DOHH2 (cell line): ENCODE data around the gene ESPL1.

Source experiments
- H3F3A ChIP-seq: fragments of 200-600 bp; sonication (generic), shearing (Covaris generic); 2 replicates; pipeline ENCODE4 v1.6.0; 2016; ENCODE audit warnings: antibody characterized with exemption, mild to moderate bottlenecking; ENCODE audit not compliant: control insufficient read depth, insufficient read depth
- H3K27ac ChIP-seq: fragments of 200-600 bp; sonication (generic); 2 replicates; pipeline ENCODE4 v1.5.1; 2014; ENCODE audit warnings: low read depth, mild to moderate bottlenecking, low read length, moderate library complexity
- H3K27me3 ChIP-seq: fragments of 200-600 bp; sonication (generic); 2 replicates; pipeline ENCODE4 v1.6.1; 2014; ENCODE audit warnings: mild to moderate bottlenecking, low read length, mixed read lengths; ENCODE audit not compliant: control insufficient read depth
- H3K36me3 ChIP-seq: fragments of 200-600 bp; sonication (generic); 2 replicates; pipeline ENCODE4 v1.6.1; 2014; ENCODE audit warnings: mild to moderate bottlenecking, low read length, moderate library complexity, mixed read lengths; ENCODE audit not compliant: control insufficient read depth
- H3K4me1 ChIP-seq: fragments of 200-600 bp; sonication (generic); 2 replicates; pipeline ENCODE4 v1.6.1; 2014; ENCODE audit warnings: mild to moderate bottlenecking, low read length, mixed read lengths; ENCODE audit not compliant: control insufficient read depth
- H3K4me2 ChIP-seq: fragments of 200-600 bp; sonication (generic); 2 replicates; pipeline ENCODE4 v1.6.0; 2014; ENCODE audit warnings: mild to moderate bottlenecking, low read length, moderate library complexity
- H3K4me3 ChIP-seq: fragments of 200-600 bp; sonication (generic); 2 replicates; pipeline ENCODE4 v1.5.1; 2014; ENCODE audit warnings: mild to moderate bottlenecking, low read length, mixed read lengths
- H3K79me2 ChIP-seq: fragments of 200-600 bp; sonication (generic); 2 replicates; pipeline ENCODE4 v1.6.1; 2014; ENCODE audit warnings: mild to moderate bottlenecking, low read length, mixed read lengths; ENCODE audit not compliant: control insufficient read depth
- H3K9me2 ChIP-seq: fragments of 200-600 bp; sonication (generic); replicated peaks from 2 replicates; pipeline ENCODE4 v1.6.1; 2014; ENCODE audit warnings: mild to moderate bottlenecking, low read length, mixed read lengths; ENCODE audit not compliant: control insufficient read depth
- H3K9me3 ChIP-seq: fragments of 200-600 bp; sonication (generic); 2 replicates; pipeline ENCODE4 v1.6.1; 2014; ENCODE audit warnings: antibody characterized with exemption, low read length, mixed read lengths; ENCODE audit not compliant: control insufficient read depth, insufficient read depth
- H4K20me1 ChIP-seq: fragments of 200-600 bp; sonication (generic); 2 replicates; pipeline ENCODE4 v1.6.0; 2014; ENCODE audit warnings: low read depth, mild to moderate bottlenecking, antibody characterized with exemption, low read length, moderate library complexity; ENCODE audit not compliant: control insufficient read depth, insufficient read depth
- CTCF ChIP-seq: fragments of 200-600 bp; sonication (generic); IDR thresholded peaks from one replicate; pipeline ENCODE4 v1.5.1; 2014; ENCODE audit warnings: antibody characterized with exemption, mild to moderate bottlenecking, low read depth, low read length; ENCODE audit not compliant: poor library complexity, severe bottlenecking
- EZH2phosphoT487 ChIP-seq: fragments of 200-600 bp; sonication (generic); IDR thresholded peaks from 2 replicates; pipeline ENCODE4 v1.6.1; 2017; ENCODE audit warnings: borderline replicate concordance, mild to moderate bottlenecking, antibody characterized with exemption, low read length, moderate library complexity, mixed read lengths

The ESPL1 gene

GRCh38 chr12:53325511-53326061 lies 57.5 kb downstream of the ESPL1 start:
- Histone ChIP-seq H3K27me3 (peaks cover 4% of the 10 kb centered on the region; the same call in 1 of the 2 replicates), H3K4me3 (peak overlapping the region; percentile 87), H3K36me3 (peaks cover under 1% of the 10 kb centered on the region; the same call in 1 of the 2 replicates), H4K20me1 (no peaks in the 10 kb centered on the region), H3K9me2 (no peaks in the 10 kb centered on the region), H3K4me1 (peaks cover 34% of the 10 kb centered on the region), H3K27ac (peak overlapping the region; percentile 86), H3K79me2 (peaks cover 5% of the 10 kb centered on the region), H3F3A (peaks cover 14% of the 10 kb centered on the region), H3K9me3 (no peaks in the 10 kb centered on the region), H3K4me2 (peak overlapping the region; percentile 95)
- TF ChIP-seq EZH2phosphoT487 (no peak), CTCF (no peak)

GRCh38 chr12:53326460-53327185 lies 58.5 kb downstream of the ESPL1 start:
- Histone ChIP-seq H3K36me3 (no peaks in the 10 kb centered on the region), H3K4me2 (peak overlapping the region; percentile 95), H3K4me3 (no peak overlapping the region; the same call in 1 of the 2 replicates), H3K27ac (no peak overlapping the region), H3K27me3 (peaks cover 7% of the 10 kb centered on the region; the same call in 1 of the 2 replicates), H3K9me2 (no peaks in the 10 kb centered on the region), H3F3A (peaks cover 14% of the 10 kb centered on the region), H4K20me1 (no peaks in the 10 kb centered on the region), H3K79me2 (no peaks in the 10 kb centered on the region), H3K4me1 (peaks cover 30% of the 10 kb centered on the region), H3K9me3 (no peaks in the 10 kb centered on the region)
- TF ChIP-seq EZH2phosphoT487 (no peak), CTCF (no peak)

- peaks cover 7% of the 10 kb centered on the region; the same call in 1 of the 2 replicates for H3K27me3 ChIP-seq
- H3K9me2 ChIP-seq = no peaks in the 10 kb centered on the region
- H3F3A ChIP-seq = peaks cover 14% of the 10 kb centered on the region
- H3K9me3 ChIP-seq = no peaks in the 10 kb centered on the region
- H3K4me2 ChIP-seq = no peak overlapping the region
- H3K4me3 ChIP-seq = no peak overlapping the region
- H3K27ac ChIP-seq = no peak overlapping the region
- TF ChIP-seq EZH2phosphoT487 = no peak
- TF ChIP-seq CTCF = peak; percentile 67
- no peaks in the 10 kb centered on the region for H3K79me2 ChIP-seq
- H3K36me3 ChIP-seq = no peaks in the 10 kb centered on the region
- H3K4me1 ChIP-seq = peaks cover 25% of the 10 kb centered on the region
- H4K20me1 ChIP-seq = no peaks in the 10 kb centered on the region
Observed at GRCh38 chr12:53327435-53328042, 59.4 kb downstream of the ESPL1 start.
